GM19099 (cell line): Measurements from ENCODE around the gene VPS4B.

ENCODE experiments used
- POLR2A ChIP-seq: IDR thresholded peaks from 3 replicates; pipeline ENCODE4 v1.6.1; 2011; ENCODE audit warnings: low read depth; ENCODE audit not compliant: insufficient read length; ENCODE audit errors: extremely low read depth

VPS4B gene

GRCh38 chr18:63356272-63356896, 65.9 kb downstream of the VPS4B start:
- TF ChIP-seq POLR2A = no peak

GRCh38 chr18:63350230-63350629, 72.0 kb downstream of the VPS4B start:
- TF ChIP-seq POLR2A = no peak

- no peak for TF ChIP-seq POLR2A
These were observed 73.7 kb downstream of the VPS4B start for GRCh38 chr18:63348508-63349136.

GRCh38 chr18:63346480-63347183, 75.6 kb downstream of the VPS4B start:
- no peak for TF ChIP-seq POLR2A

GRCh38 chr18:63346031-63346430, 76.2 kb downstream of the VPS4B start:
- TF ChIP-seq POLR2A = no peak

- no peak for TF ChIP-seq POLR2A
These were observed 77.4 kb downstream of the VPS4B start for GRCh38 chr18:63344918-63345317.

- no peak for TF ChIP-seq POLR2A
These were observed 78.0 kb downstream of the VPS4B start for GRCh38 chr18:63344263-63344662.

GRCh38 chr18:63342206-63342605, 80.1 kb downstream of the VPS4B start:
- TF ChIP-seq POLR2A = no peak

GRCh38 chr18:63339920-63340484, 82.3 kb downstream of the VPS4B start:
- TF ChIP-seq POLR2A = no peak
